ENCODE data around the gene EEF1AKMT4. TPM values are rescaled to one million over a fixed set of nuclear protein-coding genes. Genes with fewer than 3 reads are reported as not detected.

The EEF1AKMT4 gene
- total RNA-seq: 3.0 and 4.8 TPM in 2 replicates

- DNase-seq: peak; percentile 99
These were observed at the start of gene EEF1AKMT4 for GRCh38 chr3:184249412-184250166. Gene EEF1AKMT4, plus strand, starts transcription at chr3:184249672. Its CDS starts 23 bp downstream, at chr3:184249695.

- no peak for DNase-seq
These were observed 48.6 kb upstream of the EEF1AKMT4 start for GRCh38 chr3:184200825-184201224.

GRCh38 chr3:184203526-184203925 is 45.9 kb upstream of the EEF1AKMT4 start:
- no peak for DNase-seq

GRCh38 chr3:184209146-184209923 is 40.1 kb upstream of the EEF1AKMT4 start:
- no peak for DNase-seq

- no peak for DNase-seq
These were observed 38.2 kb upstream of the EEF1AKMT4 start for GRCh38 chr3:184211297-184211696.

- DNase-seq: no peak
These were observed 37.8 kb upstream of the EEF1AKMT4 start for GRCh38 chr3:184211718-184212117.

GRCh38 chr3:184218814-184219213 is 30.7 kb upstream of the EEF1AKMT4 start:
- no peak for DNase-seq

- no peak for DNase-seq
These were observed 27.0 kb upstream of the EEF1AKMT4 start for GRCh38 chr3:184222521-184222920.

GRCh38 chr3:184223946-184224345 is 25.5 kb upstream of the EEF1AKMT4 start:
- DNase-seq: no peak

GRCh38 chr3:184227481-184227935 is 22.0 kb upstream of the EEF1AKMT4 start:
- peak; percentile 61 for DNase-seq

GRCh38 chr3:184228376-184229137 is 20.9 kb upstream of the EEF1AKMT4 start:
- no peak for DNase-seq

- DNase-seq: peak; percentile 64
These were observed 19.9 kb upstream of the EEF1AKMT4 start, which contains the start of gene VWA5B2 for GRCh38 chr3:184229394-184230080. Gene VWA5B2, plus strand, starts transcription at chr3:184229585. Its CDS starts 944 bp downstream, at chr3:184230529.

- DNase-seq: no peak
These were observed 19.3 kb upstream of the EEF1AKMT4 start for GRCh38 chr3:184230081-184230602.

GRCh38 chr3:184230603-184231528 is 18.6 kb upstream of the EEF1AKMT4 start:
- DNase-seq: no peak

- DNase-seq: no peak
These were observed 17.8 kb upstream of the EEF1AKMT4 start for GRCh38 chr3:184231671-184232070.

GRCh38 chr3:184233127-184233843 is 16.2 kb upstream of the EEF1AKMT4 start:
- DNase-seq: no peak

GRCh38 chr3:184234224-184234623 is 15.2 kb upstream of the EEF1AKMT4 start:
- peak; percentile 88 for DNase-seq

GRCh38 chr3:184234671-184235380 is 14.6 kb upstream of the EEF1AKMT4 start:
- DNase-seq: no peak

GRCh38 chr3:184235381-184236032 is 14.0 kb upstream of the EEF1AKMT4 start:
- DNase-seq: no peak

Data from dermis blood vessel endothelial cell (primary cell).